OCI-LY3 (cell line): ENCODE measurements around the gene ZFAND3.

ENCODE experiments used
- CTCF ChIP-seq: fragments of 200-600, 300-600 bp; sonication (generic); IDR thresholded peaks from 2 replicates; pipeline ENCODE4 v1.5.1; 2014; ENCODE audit warnings: antibody characterized with exemption, low read length, low read depth
- EZH2phosphoT487 ChIP-seq: fragments of 200-600 bp; shearing (Covaris generic); IDR thresholded peaks from 2 replicates; pipeline ENCODE4 v1.6.1; 2018; ENCODE audit warnings: antibody characterized with exemption, mixed run types, low read depth

GRCh38 chr6:37897818-37898515 lies 78.4 kb downstream of the ZFAND3 start:
- TF ChIP-seq CTCF (no peak), EZH2phosphoT487 (no peak)
